CD14-positive monocyte (primary cell): Measurements from ENCODE around the gene ARSB. TPM values are rescaled to one million over a fixed set of nuclear protein-coding genes. Genes with fewer than 3 reads are reported as not detected.

Experiments
- DNase-seq, 3 donors: peaks; one replicate each; pipeline ENCODE4 v3.0.0-alpha.2; 2011 to 2022
- H2AFZ ChIP-seq: 2 replicates; pipeline ENCODE4 v1.6.0; 2012; ENCODE audit warnings: mild to moderate bottlenecking, low read depth, low read length, inconsistent platforms; ENCODE audit not compliant: insufficient read depth, poor library complexity, severe bottlenecking
- H3K27ac ChIP-seq, 2 donors: 1 replicate in 1 of 2; 2 replicates in 1 of 2; pipeline ENCODE4 v1.5.1; 2012 to 2013; ENCODE audit warnings: low read length in 2 of 2, control low read depth in 1 of 2, inconsistent platforms in 1 of 2, low read depth in 1 of 2, mild to moderate bottlenecking in 1 of 2
- H3K27me3 ChIP-seq, 2 donors: one replicate each; pipeline versions ENCODE4 v1.6.0 to v1.6.1; 2011 to 2013; ENCODE audit warnings: low read length in 2 of 2; ENCODE audit not compliant: control insufficient read depth in 2 of 2, insufficient read depth in 2 of 2
- H3K36me3 ChIP-seq, 2 donors: replicated peaks in 1 of 2; 1 replicate in 1 of 2; 2 replicates in 1 of 2; pipeline versions ENCODE4 v1.5.1 to v1.6.1; 2012 to 2013; ENCODE audit warnings: low read length in 2 of 2, control low read depth in 1 of 2, inconsistent platforms in 1 of 2, mild to moderate bottlenecking in 1 of 2; ENCODE audit not compliant: insufficient read depth in 2 of 2, control insufficient read depth in 1 of 2
- H3K4me1 ChIP-seq, 2 donors: 1 replicate in 1 of 2; 2 replicates in 1 of 2; pipeline versions ENCODE4 v1.5.1 to v1.6.1; 2012 to 2013; ENCODE audit warnings: low read length in 2 of 2, control low read depth in 1 of 2, inconsistent platforms in 1 of 2, mild to moderate bottlenecking in 1 of 2, moderate library complexity in 1 of 2; ENCODE audit not compliant: insufficient read depth in 2 of 2, control insufficient read depth in 1 of 2
- H3K4me2 ChIP-seq: replicated peaks from 2 replicates; pipeline ENCODE3; 2012; ENCODE audit warnings: low read length, moderate library complexity, mild to moderate bottlenecking; ENCODE audit not compliant: poor library complexity, severe bottlenecking; ENCODE audit errors: extremely low read depth
- H3K4me3 ChIP-seq, 3 experiments: fragments of 200-600 bp in 1 of 3; sonication (generic) in 1 of 3; replicated peaks in 1 of 3; 1 replicate in 2 of 3; 2 replicates in 1 of 3; pipeline ENCODE4 v1.5.1; 2011 to 2013; ENCODE audit warnings: low read length in 3 of 3, mild to moderate bottlenecking in 3 of 3, control low read depth in 2 of 3, low read depth in 2 of 3, inconsistent platforms in 1 of 3, moderate library complexity in 1 of 3
- H3K79me2 ChIP-seq: 2 replicates; pipeline ENCODE4 v1.6.0; 2012; ENCODE audit warnings: mild to moderate bottlenecking, control low read depth, inconsistent platforms, low read length, moderate library complexity; ENCODE audit not compliant: insufficient read depth
- H3K9ac ChIP-seq: 2 replicates; pipeline ENCODE4 v1.6.0; 2017; ENCODE audit warnings: low read length, mild to moderate bottlenecking; ENCODE audit not compliant: insufficient read depth, poor library complexity, severe bottlenecking
- H3K9me3 ChIP-seq, 2 donors: replicated peaks in 1 of 2; 1 replicate in 1 of 2; 2 replicates in 1 of 2; pipeline versions ENCODE4 v1.5.1 to v1.6.1; 2012 to 2013; ENCODE audit warnings: low read length in 2 of 2, control low read depth in 1 of 2; ENCODE audit not compliant: control insufficient read depth in 1 of 2, insufficient read depth in 1 of 2
- H4K20me1 ChIP-seq: 2 replicates; pipeline ENCODE4 v1.6.0; 2012; ENCODE audit warnings: mild to moderate bottlenecking, low read length, control low read depth, moderate library complexity; ENCODE audit not compliant: insufficient read depth
- H3K27ac Mint-ChIP-seq, 7 donors: one replicate each; pipeline ENCODE4 v1.8.0; 2020; ENCODE audit warnings: mild to moderate bottlenecking in 7 of 7, mixed read lengths in 7 of 7, moderate library complexity in 6 of 7, inconsistent platforms in 2 of 7
- H3K27me3 Mint-ChIP-seq, 3 donors: one replicate each; pipeline ENCODE4 v1.8.0; 2021 to 2022; ENCODE audit warnings: low read depth in 3 of 3, mild to moderate bottlenecking in 3 of 3, mixed read lengths in 3 of 3, moderate library complexity in 3 of 3, inconsistent platforms in 1 of 3
- H3K36me3 Mint-ChIP-seq, 2 donors: one replicate each; pipeline ENCODE4 v1.8.0; 2020; ENCODE audit warnings: mixed read lengths in 2 of 2, inconsistent platforms in 1 of 2, mild to moderate bottlenecking in 1 of 2
- H3K4me1 Mint-ChIP-seq: one replicate; pipeline ENCODE4 v1.8.0; 2020; ENCODE audit warnings: mild to moderate bottlenecking, mixed read lengths
- H3K4me3 Mint-ChIP-seq, 2 donors: one replicate each; pipeline ENCODE4 v1.8.0; 2020; ENCODE audit warnings: mild to moderate bottlenecking in 2 of 2, mixed read lengths in 2 of 2, moderate library complexity in 1 of 2
- H3K9me3 Mint-ChIP-seq, 7 donors: one replicate each; pipeline ENCODE4 v1.8.0; 2020 to 2022; ENCODE audit warnings: mixed read lengths in 7 of 7, mild to moderate bottlenecking in 6 of 7, moderate library complexity in 6 of 7, inconsistent platforms in 2 of 7
- WGBS: methylation state at CpG from one replicate; pipeline ENCODE4 v1.1.5; 2013; ENCODE audit warnings: missing lambda C conversion rate; ENCODE audit not compliant: insufficient coverage; 5-methylcytosine and 5-hydroxymethylcytosine counted together
- intact Hi-C, 2 donors: fragments of 100-400 bp; cut with micrococcal nuclease; formaldehyde crosslinking; loops; one replicate each; pipeline versions ENCODE4 v1.15.0 to v1.15.1; 2023
- polyA minus RNA-seq: library from RNA; depleted of rRNA, polyadenylated mRNA; stranded (reverse); fragments of >200 nt; gene quantifications from 2 replicates; pipeline ENCODE4 v1.2.3, GENCODE V29; 2012
- polyA plus RNA-seq, 3 donors: library from polyadenylated mRNA; depleted of rRNA in 1 of 3; unstranded in 2 of 3; stranded (reverse) in 1 of 3; fragments of 300-500 nt in 2 of 3; fragments of >200 nt in 1 of 3; fragmentation: Illumina TruSeq in 2 of 3; gene quantifications; 1 replicate in 2 of 3; 2 replicates in 1 of 3; pipeline ENCODE4 v1.2.3, GENCODE V29; 2012 to 2021
- total RNA-seq, 12 experiments: library from RNA in 1 of 12; stranded (reverse) in 1 of 12; fragments of 120-200 nt in 1 of 12; gene quantifications; one replicate each; pipeline ENCODE4 v1.2.4 and lab custom pipeline; 2013 to 2026; ENCODE audit warnings: mixed read lengths in 6 of 12, inconsistent platforms in 1 of 12
- TF ChIP-seq, protein P1 (sequence below): fragments of 200-600 bp; IDR thresholded peaks from one replicate; pipeline ENCODE4 v1.8.0; 2022; ENCODE audit warnings: antibody characterized with exemption, mild to moderate bottlenecking

The ARSB gene
- total RNA-seq (2013): 23.3 TPM
- polyA plus RNA-seq: 10 to 100 TPM; 18.0 to 28.7 (median 18.1) TPM
- polyA minus RNA-seq: 13.3 and 20.3 TPM in 2 replicates
- total RNA-seq (lab: John Stamatoyannopoulos, UW): 47.7 to 73.3 (median 67.4) reads per million in 11 experiments

DNA sequence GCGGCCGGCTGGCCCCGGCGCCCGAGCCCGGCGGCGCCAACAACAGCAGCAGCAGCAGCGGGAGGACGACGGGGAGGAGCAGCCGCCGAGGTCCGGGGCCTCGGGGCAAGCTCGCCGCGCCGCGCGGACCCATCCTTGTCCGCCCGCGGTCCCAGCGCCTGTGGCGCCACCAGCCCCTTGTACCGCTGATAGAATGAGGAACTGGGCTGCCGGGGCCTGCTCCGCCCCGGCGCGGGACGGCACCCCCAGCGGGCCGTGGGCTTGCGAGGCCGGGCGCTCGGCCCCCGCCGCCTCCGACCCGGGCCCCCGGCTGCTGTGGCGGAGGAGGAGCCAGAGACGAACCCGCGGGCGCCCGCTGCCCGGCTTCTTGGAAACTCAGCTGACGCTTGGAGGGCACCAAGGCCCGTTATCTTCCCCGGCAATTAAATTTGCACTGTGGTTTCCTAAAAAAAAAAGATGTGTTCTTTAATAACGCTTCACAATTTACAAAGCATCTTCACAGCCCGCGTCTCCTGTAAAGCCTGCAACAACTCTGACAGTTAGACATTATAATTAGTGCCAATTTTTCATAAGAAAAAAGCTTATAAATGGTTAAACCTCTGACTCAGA lies at the start of gene ARSB:
Gene ARSB (minus strand): TSS at position 195 of the 609 bp plus-strand sequence. CDS start 62 bp downstream, at position 133.
- Histone ChIP-seq H3K27me3 (no peaks in the 10 kb centered on the region), H3K9me3 (no peaks in the 10 kb centered on the region), H3K27ac (peak within 1 kb of the TSS; percentile 71 to 88), H2AFZ (peak within 1 kb of the TSS; percentile 86), H3K4me3 (peak within 1 kb of the TSS; percentile 71 to 89 (median 82)), H3K36me3 (no peaks in the 10 kb centered on the region), H3K4me2 (peak within 1 kb of the TSS; percentile 82), H4K20me1 (peaks cover 10% of the 10 kb centered on the region), H3K79me2 (peaks cover 29% of the 10 kb centered on the region), H3K9ac (peak within 1 kb of the TSS; percentile 95), H3K4me1 (peaks cover 34 to 43% of the 10 kb centered on the region in 2 donors)
- Mint-ChIP-seq H3K27me3 (peaks cover 0 to 3% (median 0%) of the 10 kb centered on the region in 3 donors), H3K9me3 (peaks cover 0 to 2% (median 0%) of the 10 kb centered on the region in 7 donors), H3K4me1 (peaks cover 39% of the 10 kb centered on the region), H3K36me3 (no peaks in the 10 kb centered on the region), H3K4me3 (peak within 1 kb of the TSS; percentile 86 to 92), H3K27ac (peak within 1 kb of the TSS; percentile 78 to 90 (median 86))
- TF ChIP-seq, protein P1, sequence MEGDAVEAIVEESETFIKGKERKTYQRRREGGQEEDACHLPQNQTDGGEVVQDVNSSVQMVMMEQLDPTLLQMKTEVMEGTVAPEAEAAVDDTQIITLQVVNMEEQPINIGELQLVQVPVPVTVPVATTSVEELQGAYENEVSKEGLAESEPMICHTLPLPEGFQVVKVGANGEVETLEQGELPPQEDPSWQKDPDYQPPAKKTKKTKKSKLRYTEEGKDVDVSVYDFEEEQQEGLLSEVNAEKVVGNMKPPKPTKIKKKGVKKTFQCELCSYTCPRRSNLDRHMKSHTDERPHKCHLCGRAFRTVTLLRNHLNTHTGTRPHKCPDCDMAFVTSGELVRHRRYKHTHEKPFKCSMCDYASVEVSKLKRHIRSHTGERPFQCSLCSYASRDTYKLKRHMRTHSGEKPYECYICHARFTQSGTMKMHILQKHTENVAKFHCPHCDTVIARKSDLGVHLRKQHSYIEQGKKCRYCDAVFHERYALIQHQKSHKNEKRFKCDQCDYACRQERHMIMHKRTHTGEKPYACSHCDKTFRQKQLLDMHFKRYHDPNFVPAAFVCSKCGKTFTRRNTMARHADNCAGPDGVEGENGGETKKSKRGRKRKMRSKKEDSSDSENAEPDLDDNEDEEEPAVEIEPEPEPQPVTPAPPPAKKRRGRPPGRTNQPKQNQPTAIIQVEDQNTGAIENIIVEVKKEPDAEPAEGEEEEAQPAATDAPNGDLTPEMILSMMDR: no peak
- intact Hi-C loops: no loop called here
- WGBS: under 1% methylated on average over 46 of the region's 57 CpGs
- peak; percentile 70 to 76 (median 70) for DNase-seq

DNA sequence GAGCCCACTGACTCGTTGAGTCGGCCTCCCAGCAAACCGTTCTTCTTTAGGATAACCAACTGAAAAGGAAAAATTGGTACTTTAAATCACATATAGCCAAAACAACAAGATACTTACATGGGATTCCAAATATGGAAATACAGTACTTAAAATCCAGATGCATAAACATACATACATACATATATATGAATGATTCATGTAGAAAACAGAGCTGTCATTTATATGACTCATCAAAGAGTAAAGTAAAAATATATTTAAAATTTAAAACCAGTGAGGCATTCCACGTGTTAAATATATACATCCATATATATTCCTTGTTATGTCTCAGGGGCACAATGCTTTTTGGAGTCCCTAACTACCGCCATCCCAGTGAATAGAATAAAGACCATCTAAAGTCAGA lies 47.7 kb upstream of the ARSB start:
- no peaks in the 10 kb centered on the region for H3K79me2 ChIP-seq
- no peaks in the 10 kb centered on the region for H3K9me3 ChIP-seq
- H3K27me3 ChIP-seq: no peaks in the 10 kb centered on the region
- no peaks in the 10 kb centered on the region for H3K4me1 ChIP-seq
- Mint-ChIP-seq H3K9me3 (peaks cover 0 to 6% (median 2%) of the 10 kb centered on the region in 7 donors), H3K27me3 (peaks cover 0 to under 1% (median 0%) of the 10 kb centered on the region in 3 donors), H3K36me3 (no peaks in the 10 kb centered on the region), H3K4me3 (no peak overlapping the region), H3K4me1 (no peaks in the 10 kb centered on the region), H3K27ac (no peak overlapping the region)
- H3K27ac ChIP-seq: no peak overlapping the region
- DNase-seq: no peak
- H2AFZ ChIP-seq: no peak overlapping the region
- H4K20me1 ChIP-seq: no peaks in the 10 kb centered on the region
- H3K4me2 ChIP-seq: no peak overlapping the region
- intact Hi-C loops: no loop called here
- 92% methylated on average over 2 of the region's 5 CpGs for WGBS
- H3K4me3 ChIP-seq: no peak overlapping the region
- TF ChIP-seq, protein P1: no peak
- no peaks in the 10 kb centered on the region for H3K36me3 ChIP-seq
- no peak overlapping the region for H3K9ac ChIP-seq
